K562 (cell line): ENCODE measurements around the gene MB21D2. TPM values are rescaled to one million over a fixed set of nuclear protein-coding genes. Genes with fewer than 3 reads are reported as not detected.

ENCODE experiments used
- ATAC-seq: fragments of 200-7000 bp; cut with Tn5 transposase; 3 replicates; pipeline ENCODE4 v1.9.1; 2020; ENCODE audit warnings: moderate library complexity
- BruUV-seq: library from RNA; stranded (reverse); fragments of 400-500 nt; replicated peaks from 2 replicates; lab custom pipeline; 2021; lab: Mats Ljungman, UMichigan
- CTCF ChIA-PET: fragments of 300-600 bp; formaldehyde crosslinking; extraction: SDS; loops from one replicate; lab custom pipeline; 2021; ENCODE audit warnings: low intra/inter-chr PET ratio; lab: Yijun Ruan, JAX
- POLR2A ChIA-PET: fragments of 300-600, 350-650 bp; sonication (Branson Sonifier 250); formaldehyde crosslinking; extraction: SDS; loops from one replicate; lab custom pipeline; 2021; ENCODE audit warnings: antibody characterized with exemption, inconsistent platforms; lab: Yijun Ruan, JAX
- DNase-seq, 4 experiments: peaks; one replicate each; pipeline versions ENCODE4 v3.0.0 to v3.0.0-alpha.2; 2011 to 2018; ENCODE audit warnings: low spot score in 3 of 4, mixed read lengths in 3 of 4; ENCODE audit errors: extremely low read depth in 1 of 4
- FAIRE-seq: peaks from 2 replicates; lab custom pipeline; 2011; peaks lifted over from hg19 to GRCh38; lab: Jason Lieb, UNC
- H2AFZ ChIP-seq: 2 replicates; pipeline ENCODE4 v1.6.0; 2011; ENCODE audit warnings: low read depth, low read length, control low read depth, inconsistent platforms
- H3K27ac ChIP-seq: fragments of 200-600 bp; 3 replicates; pipeline ENCODE4 v1.8.0; 2011; ENCODE audit warnings: low read depth, mild to moderate bottlenecking, control low read depth, inconsistent platforms, low read length, moderate library complexity, mixed read lengths; ENCODE audit errors: extremely low read depth
- H3K27me3 ChIP-seq, 2 experiments: fragments of 300-600 bp in 1 of 2; 2 replicates in 1 of 2; 3 replicates in 1 of 2; pipeline versions ENCODE4 v1.6.0 to v1.8.0; 2011; ENCODE audit warnings: inconsistent platforms in 2 of 2, low read length in 2 of 2, mild to moderate bottlenecking in 1 of 2, mixed read lengths in 1 of 2, moderate library complexity in 1 of 2; ENCODE audit not compliant: control insufficient read depth in 2 of 2, insufficient read depth in 2 of 2
- H3K36me3 ChIP-seq: fragments of 300-600 bp; 3 replicates; pipeline ENCODE4 v1.8.0; 2011; ENCODE audit warnings: mild to moderate bottlenecking, low read length, inconsistent platforms; ENCODE audit not compliant: control insufficient read depth, insufficient read depth
- H3K4me1 ChIP-seq, 2 experiments: fragments of 200-600 bp in 1 of 2; replicated peaks in 1 of 2; 2 replicates in 1 of 2; 3 replicates in 1 of 2; pipeline versions ENCODE4 v1.5.1 to v1.8.0; 2011; ENCODE audit warnings: inconsistent platforms in 2 of 2, low read length in 2 of 2, mild to moderate bottlenecking in 1 of 2, mixed read lengths in 1 of 2, moderate library complexity in 1 of 2; ENCODE audit not compliant: control insufficient read depth in 2 of 2, insufficient read depth in 2 of 2
- H3K4me2 ChIP-seq: 2 replicates; pipeline ENCODE4 v1.6.1; 2011; ENCODE audit warnings: low read length, control low read depth, inconsistent platforms, mixed read lengths; ENCODE audit not compliant: insufficient read depth
- H3K4me3 ChIP-seq: fragments of 200-600 bp; sonication (generic), shearing (Covaris generic); 2 replicates; pipeline ENCODE4 v1.5.1; 2016; ENCODE audit warnings: control low read depth, inconsistent platforms
- H3K79me2 ChIP-seq: fragments of 200-600 bp; 3 replicates; pipeline ENCODE4 v1.8.0; 2011; ENCODE audit warnings: low read length, inconsistent platforms; ENCODE audit not compliant: control insufficient read depth, insufficient read depth
- H3K9ac ChIP-seq, 2 experiments: 2 replicates each; pipeline versions ENCODE4 v1.6.0 to v1.6.1; 2011; ENCODE audit warnings: low read depth in 2 of 2, low read length in 2 of 2, control low read depth in 1 of 2, inconsistent platforms in 1 of 2, mild to moderate bottlenecking in 1 of 2, mixed read lengths in 1 of 2; ENCODE audit not compliant: insufficient read depth in 1 of 2
- H3K9me1 ChIP-seq: one replicate; pipeline ENCODE4 v1.6.0; 2011; ENCODE audit warnings: inconsistent platforms, mild to moderate bottlenecking, low read length, moderate library complexity; ENCODE audit not compliant: control insufficient read depth, insufficient read depth
- H3K9me3 ChIP-seq: replicated peaks from 2 replicates; pipeline ENCODE4 v1.5.1; 2011; ENCODE audit warnings: low read depth, low read length, inconsistent platforms; ENCODE audit not compliant: control insufficient read depth, insufficient read depth
- H4K20me1 ChIP-seq: replicated peaks from 2 replicates; pipeline ENCODE4 v1.6.1; 2011; ENCODE audit warnings: low read length, inconsistent platforms, mixed read lengths; ENCODE audit not compliant: control insufficient read depth, insufficient read depth
- ATF7 ChIP-seq: fragments of 450-650 bp; IDR thresholded peaks from 2 replicates; pipeline ENCODE4 v1.7.1; 2014; ENCODE audit warnings: mild to moderate bottlenecking, moderate library complexity
- CEBPG ChIP-seq, 3 experiments: fragments of 200-800 bp in 1 of 3; sonication (Bioruptor generic) in 1 of 3; sonication (generic) in 1 of 3; formaldehyde crosslinking in 1 of 3; IDR thresholded peaks in 2 of 3; conservative IDR thresholded peaks in 1 of 3; 2 replicates each; pipeline versions ENCODE4 v1.6.1 to v1.8.0; 2016 to 2022; ENCODE audit warnings: missing compliant biosample characterization in 2 of 3, missing genetic modification characterization in 2 of 3, mild to moderate bottlenecking in 1 of 3, missing genetic modification reagents in 1 of 3
- CREB5 ChIP-seq: fragments of 250-450 bp; sonication (Bioruptor Pico); IDR thresholded peaks from 2 replicates; pipeline ENCODE4 v1.5.0; 2020; ENCODE audit warnings: mild to moderate bottlenecking
- TEAD2 ChIP-seq: fragments of 450-650 bp; IDR thresholded peaks from 2 replicates; pipeline ENCODE4 v1.6.1; 2016; ENCODE audit warnings: missing genetic modification characterization, control low read depth, missing compliant biosample characterization
- WGBS: fragments of 100-300 bp; shearing (Covaris generic); methylation state at CpG from one replicate; pipeline ENCODE4 v1.1.6; 2016; ENCODE audit warnings: low coverage, mixed read lengths; ENCODE audit not compliant: insufficient coverage; ENCODE audit errors: missing lambda C conversion rate; 5-methylcytosine and 5-hydroxymethylcytosine counted together
- in situ Hi-C: fragments of 300-500 bp; cut with MboI; formaldehyde crosslinking; loops from 4 replicates; pipeline ENCODE4 v1.15.0; 2018; ENCODE audit warnings: inconsistent platforms, mixed read lengths
- intact Hi-C: fragments of 100-400 bp; cut with micrococcal nuclease; formaldehyde crosslinking; loops from 2 replicates; pipeline ENCODE4 v1.14.2; 2022
- polyA plus RNA-seq, 8 experiments: library from polyadenylated mRNA; depleted of rRNA in 4 of 8; stranded (reverse) in 5 of 8; unstranded in 3 of 8; fragments of >200 nt; fragmentation: Nextera tagmentation in 2 of 8; fragmentation: Illumina TruSeq in 1 of 8; extraction: Ambion mirVana in 2 of 8; extraction: Trizol in 1 of 8; gene quantifications; 2 replicates each; pipeline versions ENCODE4 v1.2.1 to v1.2.3, GENCODE V29; 2011 to 2014; ENCODE audit warnings: inconsistent platforms in 1 of 8, missing spikeins in 1 of 8
- total RNA-seq, 7 experiments: library from RNA; depleted of rRNA in 6 of 7; stranded (reverse); fragments of >200 nt in 6 of 7; fragmentation: Illumina TruSeq in 2 of 7; extraction: Trizol in 2 of 7; gene quantifications; 2 replicates each; pipeline versions ENCODE4 v1.2.1 to v1.2.3, GENCODE V29; 2011 to 2021; ENCODE audit warnings: low replicate concordance in 1 of 7

MB21D2 gene
- total and polyA plus RNA-seq, 9 of the 15 experiments (the other 6 are each of a cell fraction or from before 2014, with no cell fraction given): 0.01 TPM; not detected in 8

DNA sequence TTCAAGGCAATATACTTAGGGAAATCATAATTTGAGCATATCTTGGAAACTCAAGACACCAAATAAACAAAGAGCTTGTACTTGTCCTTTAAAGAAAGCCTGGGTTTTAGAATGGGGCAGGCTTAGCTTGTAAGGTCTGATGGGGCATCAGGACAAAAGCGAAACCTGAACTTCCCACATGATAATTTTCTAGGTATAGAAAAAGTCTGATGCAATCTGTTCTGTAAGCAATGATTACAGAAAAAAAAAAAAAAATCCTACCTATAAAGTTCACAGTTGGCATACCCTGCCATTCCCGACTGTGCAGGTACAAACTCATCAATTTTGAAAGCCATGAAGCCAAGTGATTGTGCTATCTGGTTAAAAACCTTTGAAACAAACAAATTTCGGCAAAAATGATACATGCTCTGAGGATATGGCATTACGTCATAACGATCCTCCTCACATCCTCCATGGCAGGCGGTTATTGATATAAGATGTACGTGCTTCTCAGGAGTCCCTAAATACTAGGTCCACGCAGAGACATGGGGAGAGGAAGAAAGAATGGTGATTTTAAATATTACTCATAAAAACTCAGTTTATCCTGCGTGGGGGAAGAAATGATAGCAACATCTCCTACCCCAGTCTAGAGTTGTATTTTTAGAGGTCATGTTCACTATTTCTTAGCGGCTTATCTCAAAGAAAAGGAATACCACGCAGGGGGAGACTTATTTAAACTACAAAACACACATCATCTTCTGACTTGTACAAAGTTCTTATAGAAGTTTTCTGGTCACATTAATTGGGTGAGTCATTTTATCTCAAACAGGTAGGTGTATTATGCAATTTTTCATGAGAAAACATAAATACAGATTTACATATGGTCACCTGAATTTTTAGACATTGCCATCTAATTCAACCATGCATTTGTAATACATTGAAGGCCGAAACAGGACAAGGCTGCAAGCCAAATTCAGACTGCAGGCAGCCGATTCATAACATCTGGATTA, 27.0 kb downstream of the MB21D2 start:
- POLR2A ChIA-PET: no interaction called here
- no peak overlapping the region for H2AFZ ChIP-seq
- in situ Hi-C loops (no loop called here), intact Hi-C loops (no loop called here)
- no peak overlapping the region for H3K4me2 ChIP-seq
- no peaks in the 10 kb centered on the region for H3K79me2 ChIP-seq
- no peak overlapping the region for H3K27ac ChIP-seq
- FAIRE-seq (no peak), DNase-seq (no peak), ATAC-seq (no peak)
- H3K9me1 ChIP-seq: no peaks in the 10 kb centered on the region
- no peaks in the 10 kb centered on the region; a peak in 1 of 5 replicates for H3K27me3 ChIP-seq
- no peaks in the 10 kb centered on the region for H4K20me1 ChIP-seq
- CTCF ChIA-PET: no interaction called here
- H3K36me3 ChIP-seq: no peaks in the 10 kb centered on the region
- H3K9me3 ChIP-seq: no peaks in the 10 kb centered on the region
- H3K9ac ChIP-seq: no peak overlapping the region
- no TSS peak for BruUV-seq
- no peaks in the 10 kb centered on the region for H3K4me1 ChIP-seq
- TF ChIP-seq TEAD2 (tag): no peak
- TF ChIP-seq CREB5 (CRISPR knock-in tag): no peak
- TF ChIP-seq CEBPG (CRISPR knock-in tag; IDR thresholded peaks at IDR 0.05): no peak
- peak in 1 of 2 experiments; percentile 40; a peak in 3 of 4 replicates for TF ChIP-seq CEBPG (tag; conservative IDR thresholded peaks at IDR 0.05 in 1 of 2, IDR thresholded peaks at IDR 0.05 in 1 of 2)
- peak; percentile 60; the same call in 1 of the 2 replicates for TF ChIP-seq ATF7
- WGBS: under 1% methylated on average over 13 of the region's 13 CpGs
- H3K4me3 ChIP-seq: no peak overlapping the region
